Fibroblast of lung (primary cell): ENCODE measurements around the gene DPYD. TPM values are rescaled to one million over a fixed set of nuclear protein-coding genes. Genes with fewer than 3 reads are reported as not detected.
A peak's percentile ranks its signal among the peaks of the same experiment; 100 is the strongest.
"Not testable (repeated sequence)": the region's sequence is repeated elsewhere in the genome, so short reads cannot be mapped to it uniquely, and the experiment has no call there.

ENCODE experiments used
- DNase-seq, 2 donors: peaks; one replicate each; pipeline versions ENCODE4 v3.0.0 to v3.0.0-alpha.2; 2010; ENCODE audit warnings: low read depth in 2 of 2
- H2AFZ ChIP-seq: 2 replicates; pipeline ENCODE4 v1.5.1; 2012; ENCODE audit warnings: low read length, control low read depth, inconsistent platforms
- H3K27ac ChIP-seq: 2 replicates; pipeline ENCODE4 v1.5.1; 2011; ENCODE audit warnings: low read length, control low read depth; ENCODE audit not compliant: insufficient read depth
- H3K27me3 ChIP-seq: 2 replicates; pipeline ENCODE4 v1.5.1; 2011; ENCODE audit warnings: mild to moderate bottlenecking, low read length; ENCODE audit not compliant: control insufficient read depth, insufficient read depth
- H3K36me3 ChIP-seq: 2 replicates; pipeline ENCODE4 v1.5.1; 2011; ENCODE audit warnings: low read length; ENCODE audit not compliant: control insufficient read depth, insufficient read depth
- H3K4me1 ChIP-seq: 2 replicates; pipeline ENCODE4 v1.5.1; 2011; ENCODE audit warnings: low read length; ENCODE audit not compliant: control insufficient read depth, insufficient read depth; ENCODE audit errors: extremely low read depth
- H3K4me2 ChIP-seq: 2 replicates; pipeline ENCODE4 v1.5.1; 2011; ENCODE audit warnings: low read length, control low read depth; ENCODE audit not compliant: insufficient read depth; ENCODE audit errors: extremely low read depth
- H3K4me3 ChIP-seq, 4 experiments: fragments of 200-600 bp in 1 of 4; sonication (generic) in 1 of 4; replicated peaks in 1 of 4; 2 replicates each; pipeline ENCODE4 v1.5.1; 2011 to 2016; ENCODE audit warnings: low read length in 4 of 4, low read depth in 3 of 4, mild to moderate bottlenecking in 3 of 4, control low read depth in 2 of 4, inconsistent platforms in 1 of 4, mixed read lengths in 1 of 4; ENCODE audit not compliant: insufficient read depth in 1 of 4; ENCODE audit errors: control extremely low read depth in 1 of 4
- H3K79me2 ChIP-seq: 2 replicates; pipeline ENCODE4 v1.5.1; 2012; ENCODE audit warnings: mild to moderate bottlenecking, low read length, inconsistent platforms; ENCODE audit not compliant: control insufficient read depth, insufficient read depth
- H3K9ac ChIP-seq: 2 replicates; pipeline ENCODE4 v1.5.1; 2011; ENCODE audit warnings: mild to moderate bottlenecking, low read length, control low read depth; ENCODE audit not compliant: insufficient read depth
- H3K9me3 ChIP-seq: 2 replicates; pipeline ENCODE4 v1.5.1; 2012; ENCODE audit warnings: low read depth, low read length; ENCODE audit not compliant: control insufficient read depth, insufficient read depth
- H4K20me1 ChIP-seq: 2 replicates; pipeline ENCODE4 v1.5.1; 2011; ENCODE audit warnings: low read length; ENCODE audit not compliant: control insufficient read depth, insufficient read depth; ENCODE audit errors: extremely low read depth
- EZH2 ChIP-seq: IDR thresholded peaks from 2 replicates; pipeline ENCODE4 v1.5.1; 2012; ENCODE audit warnings: low read length, control low read depth, mild to moderate bottlenecking; ENCODE audit errors: missing control alignments
- polyA plus RNA-seq, 2 donors: library from polyadenylated mRNA; depleted of rRNA in 1 of 2; stranded (reverse) in 1 of 2; unstranded in 1 of 2; fragments of >200 nt; gene quantifications; 2 replicates each; pipeline ENCODE4 v1.2.1, GENCODE V29; 2011 to 2012; ENCODE audit warnings: missing spikeins in 1 of 2
- total RNA-seq: library from RNA; depleted of rRNA; stranded (reverse); fragments of >200 nt; gene quantifications from 2 replicates; pipeline ENCODE4 v1.2.1, GENCODE V29; 2014
- TF ChIP-seq, protein P1 (sequence below), 2 donors: IDR thresholded peaks in 1 of 2; conservative IDR thresholded peaks in 1 of 2; 1 replicate in 1 of 2; 2 replicates in 1 of 2; pipeline ENCODE4 v1.5.1; 2011 to 2012; ENCODE audit warnings: low read length in 2 of 2, control low read depth in 1 of 2, inconsistent platforms in 1 of 2, low read depth in 1 of 2, mild to moderate bottlenecking in 1 of 2

DPYD gene
- total and polyA plus RNA-seq, 2 donors (not counting 1 experiment from before 2014, with no cell fraction given): 32.0 to 63.1 TPM

DNA sequence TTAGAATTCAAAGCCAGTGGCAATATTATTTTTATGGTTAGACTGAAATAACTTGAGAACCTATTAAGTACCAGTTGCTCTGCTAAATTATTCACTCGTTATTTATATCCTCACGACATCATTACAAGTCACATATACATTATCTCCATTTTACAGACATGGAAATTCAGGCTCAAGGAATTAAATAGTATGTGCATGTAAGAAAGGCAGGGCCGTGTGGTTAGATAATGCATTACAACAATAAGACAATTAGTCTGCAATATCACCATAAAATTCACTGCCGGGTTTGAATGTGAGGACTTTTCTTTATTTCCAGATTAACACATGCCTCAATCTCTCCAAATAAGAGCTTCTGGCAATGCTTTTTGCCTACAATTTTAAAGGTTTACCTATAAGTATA lies 675.8 kb downstream of the DPYD start:
- no peaks in the 10 kb centered on the region for H3K4me1 ChIP-seq
- H3K79me2 ChIP-seq: no peaks in the 10 kb centered on the region
- H3K27me3 ChIP-seq: no peaks in the 10 kb centered on the region
- peak in 1 of 2 donors; percentile 21 for DNase-seq
- H4K20me1 ChIP-seq: no peaks in the 10 kb centered on the region
- no peak overlapping the region for H3K9ac ChIP-seq
- no peak overlapping the region for H3K4me3 ChIP-seq
- no peak overlapping the region for H3K4me2 ChIP-seq
- no peaks in the 10 kb centered on the region for H3K9me3 ChIP-seq
- H3K27ac ChIP-seq: no peak overlapping the region
- no peak overlapping the region for H2AFZ ChIP-seq
- no peak for TF ChIP-seq EZH2
- TF ChIP-seq, protein P1, sequence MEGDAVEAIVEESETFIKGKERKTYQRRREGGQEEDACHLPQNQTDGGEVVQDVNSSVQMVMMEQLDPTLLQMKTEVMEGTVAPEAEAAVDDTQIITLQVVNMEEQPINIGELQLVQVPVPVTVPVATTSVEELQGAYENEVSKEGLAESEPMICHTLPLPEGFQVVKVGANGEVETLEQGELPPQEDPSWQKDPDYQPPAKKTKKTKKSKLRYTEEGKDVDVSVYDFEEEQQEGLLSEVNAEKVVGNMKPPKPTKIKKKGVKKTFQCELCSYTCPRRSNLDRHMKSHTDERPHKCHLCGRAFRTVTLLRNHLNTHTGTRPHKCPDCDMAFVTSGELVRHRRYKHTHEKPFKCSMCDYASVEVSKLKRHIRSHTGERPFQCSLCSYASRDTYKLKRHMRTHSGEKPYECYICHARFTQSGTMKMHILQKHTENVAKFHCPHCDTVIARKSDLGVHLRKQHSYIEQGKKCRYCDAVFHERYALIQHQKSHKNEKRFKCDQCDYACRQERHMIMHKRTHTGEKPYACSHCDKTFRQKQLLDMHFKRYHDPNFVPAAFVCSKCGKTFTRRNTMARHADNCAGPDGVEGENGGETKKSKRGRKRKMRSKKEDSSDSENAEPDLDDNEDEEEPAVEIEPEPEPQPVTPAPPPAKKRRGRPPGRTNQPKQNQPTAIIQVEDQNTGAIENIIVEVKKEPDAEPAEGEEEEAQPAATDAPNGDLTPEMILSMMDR (conservative IDR thresholded peaks at IDR 0.05 in 1 of 2, IDR thresholded peaks at IDR 0.05 in 1 of 2; ENCODE audit: low read depth in 1 of 2, low read length in 2 of 2): no peak
- H3K36me3 ChIP-seq: no peaks in the 10 kb centered on the region

GRCh38 chr1:97243973-97244560 lies 676.8 kb downstream of the DPYD start:
- no peaks in the 10 kb centered on the region for H3K27me3 ChIP-seq
- H3K4me1 ChIP-seq: no peaks in the 10 kb centered on the region
- H3K79me2 ChIP-seq: no peaks in the 10 kb centered on the region
- no peak overlapping the region for H3K4me2 ChIP-seq
- no peak overlapping the region for H2AFZ ChIP-seq
- no peaks in the 10 kb centered on the region for H4K20me1 ChIP-seq
- no peak for TF ChIP-seq EZH2
- TF ChIP-seq, protein P1 (conservative IDR thresholded peaks at IDR 0.05 in 1 of 2, IDR thresholded peaks at IDR 0.05 in 1 of 2; ENCODE audit: low read depth in 1 of 2, low read length in 2 of 2): peak in 1 of 2 donors; percentile 53
- no peak overlapping the region for H3K4me3 ChIP-seq
- peak; percentile 25 to 58 for DNase-seq
- H3K27ac ChIP-seq: no peak overlapping the region
- no peaks in the 10 kb centered on the region for H3K9me3 ChIP-seq
- no peaks in the 10 kb centered on the region for H3K36me3 ChIP-seq
- H3K9ac ChIP-seq: no peak overlapping the region

DNA sequence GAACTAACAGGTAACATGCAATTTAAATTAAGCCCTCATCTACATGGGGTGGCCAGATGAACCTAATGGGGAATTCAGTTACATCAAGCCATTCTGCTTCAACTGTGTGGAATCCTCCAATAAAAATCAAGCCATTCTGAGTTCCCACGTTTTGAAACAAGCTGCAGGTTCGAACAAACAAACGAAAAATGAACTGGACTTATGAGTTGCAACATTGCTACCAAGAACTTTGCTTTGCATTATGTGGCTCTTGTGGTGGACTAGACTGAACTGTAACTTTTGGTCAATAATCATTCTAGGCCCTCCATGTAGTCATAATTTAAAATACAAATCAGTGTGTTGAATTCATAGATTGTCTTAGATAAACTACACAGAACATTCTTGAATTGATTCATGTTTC lies 682.0 kb downstream of the DPYD start:
- no peak for DNase-seq

DNA sequence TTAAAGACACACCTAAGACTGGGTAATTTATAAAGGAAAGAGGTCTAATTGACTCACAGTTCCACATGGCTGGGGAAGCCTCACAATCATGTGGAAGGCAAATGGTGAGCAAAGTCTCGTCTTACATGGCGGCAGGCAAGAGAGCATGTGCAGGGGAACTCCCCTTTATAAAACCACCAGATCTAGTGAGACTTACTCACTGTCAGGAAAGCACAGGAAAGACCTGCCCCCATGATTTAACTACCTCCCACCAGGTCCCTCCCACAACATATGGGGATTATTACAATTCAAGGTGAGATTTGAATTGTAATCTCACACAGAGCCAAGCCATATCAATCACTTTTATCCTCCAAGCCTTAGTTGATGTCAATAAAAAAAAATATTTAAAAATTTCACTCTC lies 689.5 kb downstream of the DPYD start:
- not testable (repeated sequence) for DNase-seq, H3K9me3 ChIP-seq, H3K79me2 ChIP-seq, H3K27me3 ChIP-seq, H3K4me1 ChIP-seq, H3K4me3 ChIP-seq, H4K20me1 ChIP-seq, H2AFZ ChIP-seq, H3K36me3 ChIP-seq, H3K27ac ChIP-seq, H3K9ac ChIP-seq, H3K4me2 ChIP-seq

More for the DNA sequence above, 682.0 kb downstream of the DPYD start:
- no peaks in the 10 kb centered on the region for H4K20me1 ChIP-seq
- no peaks in the 10 kb centered on the region for H3K79me2 ChIP-seq
- no peaks in the 10 kb centered on the region for H3K4me1 ChIP-seq
- H2AFZ ChIP-seq: no peak overlapping the region
- H3K4me2 ChIP-seq: no peak overlapping the region
- H3K9me3 ChIP-seq: no peaks in the 10 kb centered on the region
- H3K4me3 ChIP-seq: no peak overlapping the region
- no peak for TF ChIP-seq EZH2
- TF ChIP-seq, protein P1 (conservative IDR thresholded peaks at IDR 0.05 in 1 of 2, IDR thresholded peaks at IDR 0.05 in 1 of 2; ENCODE audit: low read depth in 1 of 2, low read length in 2 of 2): no peak
- H3K27me3 ChIP-seq: no peaks in the 10 kb centered on the region
- no peaks in the 10 kb centered on the region for H3K36me3 ChIP-seq
- no peak overlapping the region for H3K9ac ChIP-seq
- no peak overlapping the region for H3K27ac ChIP-seq
